Measurements from ENCODE around the gene PRKG1. TPM values are rescaled to one million over a fixed set of nuclear protein-coding genes. Genes with fewer than 3 reads are reported as not detected.

PRKG1 gene
- total RNA-seq, 1 donor from 2014 or later = 22.8 TPM

GRCh38 chr10:51241461-51241860 lies 167.2 kb downstream of the PRKG1 start:
- Mint-ChIP-seq H3K36me3 (ENCODE audit: low read depth) (no peaks in the 10 kb centered on the region), H3K4me1 (ENCODE audit: low read depth) (peaks cover 38% of the 10 kb centered on the region), H3K27ac (ENCODE audit: unreplicated experiment) (no peak overlapping the region), H3K9me3 (ENCODE audit: low read depth) (no peaks in the 10 kb centered on the region), H3K4me3 (ENCODE audit: unreplicated experiment) (no peak overlapping the region), H3K27me3 (ENCODE audit: low read depth) (no peaks in the 10 kb centered on the region)
- no peak for TF ChIP-seq CTCF (IDR thresholded peaks at IDR 0.05)
- no peak for DNase-seq (ENCODE audit: low spot score)

GRCh38 chr10:51242393-51242792 lies 168.1 kb downstream of the PRKG1 start:
- H3K27me3 Mint-ChIP-seq (ENCODE audit: low read depth) = no peaks in the 10 kb centered on the region
- no peaks in the 10 kb centered on the region for H3K36me3 Mint-ChIP-seq (ENCODE audit: low read depth)
- DNase-seq (ENCODE audit: low spot score) = no peak
- no peaks in the 10 kb centered on the region for H3K9me3 Mint-ChIP-seq (ENCODE audit: low read depth)
- H3K4me3 Mint-ChIP-seq (ENCODE audit: unreplicated experiment) = no peak overlapping the region
- peaks cover 40% of the 10 kb centered on the region for H3K4me1 Mint-ChIP-seq (ENCODE audit: low read depth)
- TF ChIP-seq CTCF (IDR thresholded peaks at IDR 0.05) = no peak
- H3K27ac Mint-ChIP-seq (ENCODE audit: unreplicated experiment) = no peak overlapping the region

- no peak for DNase-seq (ENCODE audit: low spot score)
- Mint-ChIP-seq H3K36me3 (ENCODE audit: low read depth) (no peaks in the 10 kb centered on the region), H3K4me3 (ENCODE audit: unreplicated experiment) (peak overlapping the region; percentile 46), H3K9me3 (ENCODE audit: low read depth) (no peaks in the 10 kb centered on the region), H3K4me1 (ENCODE audit: low read depth) (peaks cover 37% of the 10 kb centered on the region), H3K27ac (ENCODE audit: unreplicated experiment) (peak overlapping the region; percentile 86), H3K27me3 (ENCODE audit: low read depth) (no peaks in the 10 kb centered on the region)
- TF ChIP-seq CTCF (IDR thresholded peaks at IDR 0.05) = no peak
These were observed 170.0 kb downstream of the PRKG1 start for GRCh38 chr10:51244309-51244708.

- Mint-ChIP-seq H3K27ac (ENCODE audit: unreplicated experiment) (peak overlapping the region; percentile 86), H3K9me3 (ENCODE audit: low read depth) (no peaks in the 10 kb centered on the region)
- DNase-seq (ENCODE audit: low spot score) = no peak
These were observed 170.6 kb downstream of the PRKG1 start for GRCh38 chr10:51244748-51245490.

GRCh38 chr10:51246156-51246555 lies 171.9 kb downstream of the PRKG1 start:
- TF ChIP-seq CTCF (IDR thresholded peaks at IDR 0.05) = no peak
- Mint-ChIP-seq H3K4me1 (ENCODE audit: low read depth) (peaks cover 46% of the 10 kb centered on the region), H3K27ac (ENCODE audit: unreplicated experiment) (no peak overlapping the region), H3K27me3 (ENCODE audit: low read depth) (no peaks in the 10 kb centered on the region), H3K36me3 (ENCODE audit: low read depth) (no peaks in the 10 kb centered on the region), H3K4me3 (ENCODE audit: unreplicated experiment) (no peak overlapping the region), H3K9me3 (ENCODE audit: low read depth) (no peaks in the 10 kb centered on the region)
- DNase-seq (ENCODE audit: low spot score) = no peak

More at GRCh38 chr10:51244748-51245490, 170.6 kb downstream of the PRKG1 start:
- Mint-ChIP-seq H3K4me3 (ENCODE audit: unreplicated experiment) (peak overlapping the region; percentile 46), H3K27me3 (ENCODE audit: low read depth) (no peaks in the 10 kb centered on the region), H3K4me1 (ENCODE audit: low read depth) (peaks cover 38% of the 10 kb centered on the region), H3K36me3 (ENCODE audit: low read depth) (no peaks in the 10 kb centered on the region)
- TF ChIP-seq CTCF (IDR thresholded peaks at IDR 0.05) = no peak

All from chondrocyte (in vitro differentiated cells).